Mammary epithelial cell (primary cell): ENCODE results near the gene LYRM4.

ENCODE experiments used
- EZH2 ChIP-seq: IDR thresholded peaks from 2 replicates; pipeline ENCODE4 v1.6.1; 2012; ENCODE audit warnings: low read length, inconsistent platforms, borderline replicate concordance
- TF ChIP-seq, protein P1 (sequence below), 2 donors: IDR thresholded peaks in 1 of 2; conservative IDR thresholded peaks in 1 of 2; 2 replicates each; pipeline ENCODE4 v1.5.1; 2011 to 2012; ENCODE audit warnings: inconsistent platforms in 2 of 2, low read length in 2 of 2, mild to moderate bottlenecking in 2 of 2, control low read depth in 1 of 2, low read depth in 1 of 2; ENCODE audit not compliant: insufficient read depth in 1 of 2; ENCODE audit errors: extremely low read depth in 1 of 2

DNA sequence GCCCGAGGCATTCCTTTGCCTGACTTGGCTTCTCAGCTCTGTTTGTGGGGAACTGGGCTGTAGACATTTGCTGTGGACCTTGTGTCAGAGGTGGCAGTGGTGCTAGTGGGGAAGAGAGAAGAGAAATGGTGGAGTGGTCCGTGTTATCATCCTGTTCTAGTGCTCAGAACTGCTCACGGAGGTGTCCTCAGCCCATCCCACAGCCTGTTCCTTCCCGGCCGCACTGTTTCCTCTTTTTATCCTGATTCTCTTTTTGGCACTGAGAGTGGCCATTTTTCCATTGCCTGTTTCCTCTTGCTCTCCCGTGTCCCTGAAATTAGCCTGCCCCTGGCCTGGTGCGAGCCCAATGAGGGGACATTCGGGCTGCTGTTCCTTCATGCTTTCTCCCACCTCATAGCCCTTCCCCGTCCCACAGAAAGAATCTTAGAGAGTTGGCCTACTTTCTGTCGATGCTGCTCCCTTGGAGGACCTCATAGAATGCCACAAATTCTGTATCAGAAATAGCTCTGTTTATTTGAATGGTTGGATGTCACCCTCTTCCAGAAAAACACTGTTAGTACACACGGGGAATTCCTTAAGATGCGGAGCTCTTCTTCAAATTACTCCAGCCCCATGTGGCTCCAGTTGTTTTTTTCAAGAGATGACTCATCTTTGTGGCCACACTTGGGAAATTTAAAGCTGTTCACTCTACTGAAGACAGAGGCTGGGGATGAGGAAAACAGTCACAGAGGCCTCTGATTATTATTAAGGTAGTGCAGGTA, 26.6 kb upstream of the LYRM4 start:
- TF ChIP-seq, protein P1, sequence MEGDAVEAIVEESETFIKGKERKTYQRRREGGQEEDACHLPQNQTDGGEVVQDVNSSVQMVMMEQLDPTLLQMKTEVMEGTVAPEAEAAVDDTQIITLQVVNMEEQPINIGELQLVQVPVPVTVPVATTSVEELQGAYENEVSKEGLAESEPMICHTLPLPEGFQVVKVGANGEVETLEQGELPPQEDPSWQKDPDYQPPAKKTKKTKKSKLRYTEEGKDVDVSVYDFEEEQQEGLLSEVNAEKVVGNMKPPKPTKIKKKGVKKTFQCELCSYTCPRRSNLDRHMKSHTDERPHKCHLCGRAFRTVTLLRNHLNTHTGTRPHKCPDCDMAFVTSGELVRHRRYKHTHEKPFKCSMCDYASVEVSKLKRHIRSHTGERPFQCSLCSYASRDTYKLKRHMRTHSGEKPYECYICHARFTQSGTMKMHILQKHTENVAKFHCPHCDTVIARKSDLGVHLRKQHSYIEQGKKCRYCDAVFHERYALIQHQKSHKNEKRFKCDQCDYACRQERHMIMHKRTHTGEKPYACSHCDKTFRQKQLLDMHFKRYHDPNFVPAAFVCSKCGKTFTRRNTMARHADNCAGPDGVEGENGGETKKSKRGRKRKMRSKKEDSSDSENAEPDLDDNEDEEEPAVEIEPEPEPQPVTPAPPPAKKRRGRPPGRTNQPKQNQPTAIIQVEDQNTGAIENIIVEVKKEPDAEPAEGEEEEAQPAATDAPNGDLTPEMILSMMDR (conservative IDR thresholded peaks at IDR 0.05 in 1 of 2, IDR thresholded peaks at IDR 0.05 in 1 of 2; ENCODE audit: extremely low read depth in 1 of 2, insufficient read depth in 1 of 2, low read depth in 1 of 2, low read length in 2 of 2), result no peak
- TF ChIP-seq EZH2, result no peak
